Mammary epithelial cell (primary cell): ENCODE results near the gene RNF207.

Experiments
- CTCF ChIP-seq, 2 donors: IDR thresholded peaks in 1 of 2; conservative IDR thresholded peaks in 1 of 2; 2 replicates each; pipeline ENCODE4 v1.5.1; 2011 to 2012; ENCODE audit warnings: inconsistent platforms in 2 of 2, low read length in 2 of 2, mild to moderate bottlenecking in 2 of 2, control low read depth in 1 of 2, low read depth in 1 of 2; ENCODE audit not compliant: insufficient read depth in 1 of 2; ENCODE audit errors: extremely low read depth in 1 of 2
- EZH2 ChIP-seq: IDR thresholded peaks from 2 replicates; pipeline ENCODE4 v1.6.1; 2012; ENCODE audit warnings: low read length, inconsistent platforms, borderline replicate concordance

GRCh38 chr1:6188466-6188865 lies 17.5 kb upstream of the RNF207 start:
- TF ChIP-seq EZH2: no peak
- TF ChIP-seq CTCF (conservative IDR thresholded peaks at IDR 0.05 in 1 of 2, IDR thresholded peaks at IDR 0.05 in 1 of 2; ENCODE audit: extremely low read depth in 1 of 2, insufficient read depth in 1 of 2, low read depth in 1 of 2, low read length in 2 of 2): no peak
